ENCODE results near the gene C1QL1. TPM values are rescaled to one million over a fixed set of nuclear protein-coding genes. Genes with fewer than 3 reads are reported as not detected.

Gene C1QL1
- total RNA-seq, 2 experiments from 2014 or later: not detected

- DNase-seq (no peak), ATAC-seq (ENCODE audit: low read depth) (no peak)
- POLR2A ChIA-PET: no interaction called here
- H3K36me3 Mint-ChIP-seq: no peaks in the 10 kb centered on the region
- H3K27ac Mint-ChIP-seq: no peak overlapping the region
- peaks cover 21% of the 10 kb centered on the region for H3K27me3 Mint-ChIP-seq
- H3K4me3 Mint-ChIP-seq: no peak overlapping the region
- no peaks in the 10 kb centered on the region for H3K9me3 Mint-ChIP-seq
- no peaks in the 10 kb centered on the region for H3K4me1 Mint-ChIP-seq
Observed at GRCh38 chr17:44998646-44999045, 30.5 kb upstream of the C1QL1 start.

DNA sequence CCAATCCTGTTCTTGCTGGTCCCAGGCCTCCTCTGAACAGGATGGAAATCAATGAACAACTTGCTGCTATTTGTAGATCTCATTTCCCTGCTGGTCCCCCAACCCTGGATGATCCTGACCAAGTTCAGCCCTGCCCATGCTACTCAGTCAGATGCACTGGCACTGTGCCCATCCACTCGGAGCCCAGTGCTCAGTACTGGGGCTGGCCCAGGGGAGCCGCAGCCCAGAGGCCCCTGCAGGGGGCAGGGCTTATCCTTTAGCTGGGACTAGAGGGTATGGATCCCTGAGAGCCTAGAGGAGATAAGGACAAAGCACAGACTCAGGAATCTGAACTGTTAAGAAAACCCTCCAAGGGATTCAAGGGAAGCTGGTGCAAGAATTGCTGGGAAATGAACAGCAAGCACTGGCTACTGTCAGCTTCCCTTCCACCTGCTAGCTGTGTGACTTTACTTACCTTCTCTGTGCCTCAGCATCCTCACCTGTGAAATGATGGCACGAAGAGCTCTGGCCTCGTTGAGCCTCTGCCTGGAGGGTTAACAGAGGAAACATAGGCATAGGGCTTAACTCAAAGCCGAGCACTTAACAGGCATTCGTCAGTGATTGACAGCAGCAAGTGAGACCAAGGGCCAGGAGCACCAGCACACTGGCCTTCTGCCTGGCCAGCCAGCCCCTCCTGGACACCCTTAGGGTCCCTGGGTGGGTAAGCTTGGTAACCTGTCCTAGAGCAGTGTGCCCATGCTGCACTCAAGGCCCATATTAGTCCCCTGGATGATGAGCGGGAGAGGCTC is 29.8 kb upstream of the C1QL1 start:
- ATAC-seq (ENCODE audit: low read depth): no peak
- DNase-seq: no peak
- no peak overlapping the region for H3K27ac Mint-ChIP-seq
- no peaks in the 10 kb centered on the region for H3K9me3 Mint-ChIP-seq
- no peaks in the 10 kb centered on the region for H3K4me1 Mint-ChIP-seq
- H3K36me3 Mint-ChIP-seq: no peaks in the 10 kb centered on the region
- POLR2A ChIA-PET: no interaction called here
- no peak overlapping the region for H3K4me3 Mint-ChIP-seq
- H3K27me3 Mint-ChIP-seq: peaks cover 21% of the 10 kb centered on the region

DNA sequence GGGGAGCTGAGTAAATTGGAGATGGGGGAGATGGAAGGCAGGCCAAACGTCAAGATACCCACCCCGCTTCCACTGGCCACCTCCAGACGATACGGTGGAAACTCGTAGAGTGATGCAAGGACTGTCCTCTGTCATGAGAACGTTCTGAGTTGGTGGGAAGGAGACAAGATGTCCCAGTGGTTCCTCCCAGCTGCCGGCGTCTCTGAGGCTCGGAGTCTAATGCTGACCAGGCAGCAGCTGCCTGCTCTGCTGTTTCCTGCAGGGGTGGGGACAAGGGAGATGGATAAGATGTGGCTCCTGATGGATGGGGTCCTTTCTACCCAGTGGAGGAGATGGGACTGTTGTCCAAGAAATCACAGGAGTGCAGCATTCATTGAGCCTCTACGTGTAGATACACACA is 28.2 kb upstream of the C1QL1 start:
- POLR2A ChIA-PET: interaction anchor here (1.0 kb wide), 1 partner anchor 165 kb away, joined by 3 read pairs; no protein-coding TSS in a partner anchor
- no peaks in the 10 kb centered on the region for H3K9me3 Mint-ChIP-seq
- H3K36me3 Mint-ChIP-seq: no peaks in the 10 kb centered on the region
- no peak overlapping the region for H3K27ac Mint-ChIP-seq
- ATAC-seq (ENCODE audit: low read depth) (no peak), DNase-seq (no peak)
- peaks cover 23% of the 10 kb centered on the region for H3K27me3 Mint-ChIP-seq
- H3K4me3 Mint-ChIP-seq: no peak overlapping the region
- no peaks in the 10 kb centered on the region for H3K4me1 Mint-ChIP-seq

DNA sequence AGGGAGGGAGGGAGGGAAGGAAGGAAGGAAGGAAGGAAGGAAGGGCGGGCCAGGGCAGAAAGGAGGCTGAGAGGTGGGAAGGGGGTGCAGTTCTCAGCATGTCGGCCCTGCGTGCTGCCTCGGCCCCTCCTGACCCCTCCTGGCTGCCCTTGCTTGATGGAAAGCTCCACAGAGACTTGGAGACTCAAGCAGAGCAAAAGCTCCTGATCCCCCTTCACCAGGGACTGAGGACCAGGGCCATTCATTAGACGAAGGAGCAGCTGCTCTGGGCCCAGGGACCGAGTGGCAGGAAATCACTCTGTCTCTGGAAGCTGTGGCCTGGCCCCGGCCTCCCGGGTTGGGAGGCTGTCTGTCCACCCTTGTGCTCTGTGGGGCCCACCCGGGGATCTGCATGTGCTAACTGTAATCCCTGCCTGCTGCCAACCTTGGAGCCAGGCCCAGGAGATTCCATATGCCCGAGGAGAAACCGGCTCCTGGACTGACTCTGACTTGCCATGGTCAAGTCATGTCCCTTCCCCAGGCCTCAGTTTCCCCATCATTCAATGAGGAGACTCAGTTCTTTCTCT is 27.4 kb upstream of the C1QL1 start:
- Mint-ChIP-seq H3K9me3 (no peaks in the 10 kb centered on the region), H3K27ac (no peak overlapping the region), H3K27me3 (peaks cover 23% of the 10 kb centered on the region), H3K4me3 (no peak overlapping the region), H3K36me3 (no peaks in the 10 kb centered on the region), H3K4me1 (no peaks in the 10 kb centered on the region)
- ATAC-seq (ENCODE audit: low read depth) (no peak), DNase-seq (no peak)
- POLR2A ChIA-PET: no interaction called here

GRCh38 chr17:44992242-44992939 is 24.3 kb upstream of the C1QL1 start:
- Mint-ChIP-seq H3K4me1 (peaks cover 3% of the 10 kb centered on the region), H3K9me3 (no peaks in the 10 kb centered on the region), H3K27ac (no peak overlapping the region), H3K27me3 (peaks cover 35% of the 10 kb centered on the region), H3K36me3 (no peaks in the 10 kb centered on the region), H3K4me3 (no peak overlapping the region)
- POLR2A ChIA-PET: no interaction called here
- ATAC-seq (ENCODE audit: low read depth) (no peak), DNase-seq (no peak)

DNA sequence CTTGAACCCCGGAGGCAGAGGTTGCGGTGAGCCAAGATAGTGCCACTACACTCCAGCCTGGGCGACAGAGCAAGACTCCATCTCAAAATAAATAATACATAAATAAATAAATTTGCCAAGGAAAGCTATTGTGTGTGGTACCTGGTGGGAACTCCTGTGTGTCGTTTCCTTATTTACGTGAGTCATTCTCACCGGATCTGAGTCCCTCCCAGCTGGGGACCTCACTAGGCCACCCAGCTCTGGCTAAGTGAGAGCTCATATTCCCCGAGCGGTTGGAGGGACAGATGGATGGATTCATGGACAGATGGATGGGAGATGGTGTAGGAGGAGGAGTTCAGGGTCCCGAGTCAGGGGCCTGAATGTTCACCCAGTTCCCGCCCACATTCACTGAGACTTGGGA is 22.9 kb upstream of the C1QL1 start:
- no peaks in the 10 kb centered on the region for H3K9me3 Mint-ChIP-seq
- H3K27me3 Mint-ChIP-seq: peaks cover 40% of the 10 kb centered on the region
- no peak overlapping the region for H3K27ac Mint-ChIP-seq
- no peak for ATAC-seq (ENCODE audit: low read depth)
- DNase-seq: no peak
- POLR2A ChIA-PET: no interaction called here
- no peak overlapping the region for H3K4me3 Mint-ChIP-seq
- H3K36me3 Mint-ChIP-seq: no peaks in the 10 kb centered on the region
- H3K4me1 Mint-ChIP-seq: peaks cover 5% of the 10 kb centered on the region

- ATAC-seq (ENCODE audit: low read depth) (no peak), DNase-seq (no peak)
- Mint-ChIP-seq H3K9me3 (peaks cover 2% of the 10 kb centered on the region), H3K4me3 (no peak overlapping the region), H3K27me3 (peaks cover 37% of the 10 kb centered on the region), H3K4me1 (peaks cover 5% of the 10 kb centered on the region), H3K27ac (no peak overlapping the region), H3K36me3 (no peaks in the 10 kb centered on the region)
- POLR2A ChIA-PET: no interaction called here
Observed at GRCh38 chr17:44989552-44990138, 21.5 kb upstream of the C1QL1 start.

GRCh38 chr17:44988044-44988942 is 20.2 kb upstream of the C1QL1 start:
- H3K4me3 Mint-ChIP-seq: no peak overlapping the region
- no peaks in the 10 kb centered on the region for H3K36me3 Mint-ChIP-seq
- peaks cover 2% of the 10 kb centered on the region for H3K9me3 Mint-ChIP-seq
- POLR2A ChIA-PET: interaction anchor here (1.3 kb wide), 1 partner anchor 17 kb away, joined by 4 read pairs; no protein-coding TSS in a partner anchor
- H3K27me3 Mint-ChIP-seq: peaks cover 37% of the 10 kb centered on the region
- H3K4me1 Mint-ChIP-seq: peaks cover 5% of the 10 kb centered on the region
- no peak for ATAC-seq (ENCODE audit: low read depth)
- no peak for DNase-seq
- no peak overlapping the region for H3K27ac Mint-ChIP-seq

- H3K27me3 Mint-ChIP-seq: peaks cover 37% of the 10 kb centered on the region
- ATAC-seq (ENCODE audit: low read depth) (no peak), DNase-seq (no peak)
- H3K4me3 Mint-ChIP-seq: no peak overlapping the region
- peaks cover 2% of the 10 kb centered on the region for H3K9me3 Mint-ChIP-seq
- H3K27ac Mint-ChIP-seq: no peak overlapping the region
- H3K4me1 Mint-ChIP-seq: peaks cover 5% of the 10 kb centered on the region
- H3K36me3 Mint-ChIP-seq: peaks cover 2% of the 10 kb centered on the region
- POLR2A ChIA-PET: no interaction called here
Observed at GRCh38 chr17:44983563-44983962, 15.5 kb upstream of the C1QL1 start.

GRCh38 chr17:44982113-44982702 is 14.1 kb upstream of the C1QL1 start:
- H3K4me3 Mint-ChIP-seq: no peak overlapping the region
- peaks cover 2% of the 10 kb centered on the region for H3K9me3 Mint-ChIP-seq
- peaks cover 2% of the 10 kb centered on the region for H3K36me3 Mint-ChIP-seq
- H3K4me1 Mint-ChIP-seq: peaks cover 1% of the 10 kb centered on the region
- ATAC-seq (ENCODE audit: low read depth): no peak
- POLR2A ChIA-PET: no interaction called here
- DNase-seq: no peak
- H3K27ac Mint-ChIP-seq: no peak overlapping the region
- H3K27me3 Mint-ChIP-seq: peaks cover 31% of the 10 kb centered on the region

- ATAC-seq (ENCODE audit: low read depth) (no peak), DNase-seq (no peak)
- Mint-ChIP-seq H3K27me3 (peaks cover 31% of the 10 kb centered on the region), H3K27ac (no peak overlapping the region), H3K9me3 (peaks cover 2% of the 10 kb centered on the region), H3K36me3 (peaks cover 2% of the 10 kb centered on the region), H3K4me1 (no peaks in the 10 kb centered on the region), H3K4me3 (no peak overlapping the region)
- POLR2A ChIA-PET: no interaction called here
Observed at GRCh38 chr17:44981221-44981968, 13.3 kb upstream of the C1QL1 start.

GRCh38 chr17:44979426-44979995 is 11.4 kb upstream of the C1QL1 start:
- no peak for ATAC-seq (ENCODE audit: low read depth)
- Mint-ChIP-seq H3K27me3 (peaks cover 36% of the 10 kb centered on the region), H3K9me3 (no peaks in the 10 kb centered on the region), H3K27ac (no peak overlapping the region), H3K4me1 (no peaks in the 10 kb centered on the region), H3K36me3 (peaks cover 2% of the 10 kb centered on the region), H3K4me3 (no peak overlapping the region)
- no peak for DNase-seq
- POLR2A ChIA-PET: interaction anchor here (0.7 kb wide), 1 partner anchor 34 kb away, joined by 5 read pairs; no protein-coding TSS in a partner anchor
